GM12865 (cell line): ENCODE data around the gene GABBR2.

ENCODE experiments used
- DNase-seq: peaks from one replicate; pipeline ENCODE4 v3.0.0; 2010; ENCODE audit warnings: low read depth
- H3K4me3 ChIP-seq: 2 replicates; pipeline ENCODE4 v1.5.1; 2011; ENCODE audit warnings: mild to moderate bottlenecking, low read depth, low read length, control low read depth
- CTCF ChIP-seq: IDR thresholded peaks from 2 replicates; pipeline ENCODE4 v1.5.1; 2011; ENCODE audit warnings: low read length, control low read depth, low read depth, inconsistent platforms; ENCODE audit not compliant: insufficient read depth; ENCODE audit errors: missing control alignments

GABBR2 gene

GRCh38 chr9:98721643-98722042 lies 12.9 kb upstream of the GABBR2 start:
- no peak for TF ChIP-seq CTCF
- no peak for DNase-seq
- no peak overlapping the region for H3K4me3 ChIP-seq

- TF ChIP-seq CTCF = no peak
- no peak for DNase-seq
- H3K4me3 ChIP-seq = no peak overlapping the region
Observed at GRCh38 chr9:98720402-98720801, 11.7 kb upstream of the GABBR2 start.

GRCh38 chr9:98719055-98719454 lies 10.3 kb upstream of the GABBR2 start:
- TF ChIP-seq CTCF = no peak
- no peak for DNase-seq
- no peak overlapping the region for H3K4me3 ChIP-seq

- H3K4me3 ChIP-seq = no peak overlapping the region
- no peak for DNase-seq
- no peak for TF ChIP-seq CTCF
Observed at GRCh38 chr9:98714833-98715232, 6.1 kb upstream of the GABBR2 start.

GRCh38 chr9:98712987-98713386 lies 4.3 kb upstream of the GABBR2 start:
- no peak overlapping the region for H3K4me3 ChIP-seq
- no peak for DNase-seq
- no peak for TF ChIP-seq CTCF

- DNase-seq = no peak
- TF ChIP-seq CTCF = no peak
- H3K4me3 ChIP-seq = no peak overlapping the region
Observed at GRCh38 chr9:98709968-98710965, 1.5 kb upstream of the GABBR2 start.
